Fibroblast of skin of scalp (primary cell): ENCODE measurements around the gene VEGFB.

Experiments
- DNase-seq: peaks from one replicate; pipeline ENCODE4 v3.0.0-alpha.2; 2013

Gene VEGFB

GRCh38 chr11:64262271-64263002, 28.1 kb downstream of the VEGFB start:
- DNase-seq: no peak

- DNase-seq: peak; percentile 22
Measured at GRCh38 chr11:64263021-64263946, 28.9 kb downstream of the VEGFB start.

- DNase-seq: no peak
Measured at GRCh38 chr11:64263947-64264317, 29.5 kb downstream of the VEGFB start.

- DNase-seq: no peak
Measured at GRCh38 chr11:64264371-64264852, 30.0 kb downstream of the VEGFB start.

- no peak for DNase-seq
Measured at GRCh38 chr11:64265176-64266160, 31.1 kb downstream of the VEGFB start.

GRCh38 chr11:64266339-64266738, 32.0 kb downstream of the VEGFB start:
- DNase-seq: no peak

GRCh38 chr11:64267207-64267945, 33.0 kb downstream of the VEGFB start:
- no peak for DNase-seq

GRCh38 chr11:64268025-64268892, 33.9 kb downstream of the VEGFB start:
- peak; percentile 46 for DNase-seq

- peak; percentile 46 for DNase-seq
Measured at GRCh38 chr11:64268893-64269539, 34.6 kb downstream of the VEGFB start.

- DNase-seq: peak; percentile 100
Measured at GRCh38 chr11:64269540-64270220, 35.3 kb downstream of the VEGFB start.

- no peak for DNase-seq
Measured at GRCh38 chr11:64275031-64275800, 40.8 kb downstream of the VEGFB start.

GRCh38 chr11:64275841-64276240, 41.5 kb downstream of the VEGFB start:
- no peak for DNase-seq

- DNase-seq: peak; percentile 68
Measured at GRCh38 chr11:64276653-64277431, 42.5 kb downstream of the VEGFB start.

GRCh38 chr11:64278576-64279190, 44.3 kb downstream of the VEGFB start:
- no peak for DNase-seq

GRCh38 chr11:64281957-64282770, 47.8 kb downstream of the VEGFB start:
- no peak for DNase-seq

GRCh38 chr11:64283092-64283491, 48.7 kb downstream of the VEGFB start:
- DNase-seq: no peak
